ENCODE results near the gene THEM5. TPM values are rescaled to one million over a fixed set of nuclear protein-coding genes. Genes with fewer than 3 reads are reported as not detected.

THEM5 gene
- total RNA-seq, 2 experiments from 2014 or later: not detected

DNA sequence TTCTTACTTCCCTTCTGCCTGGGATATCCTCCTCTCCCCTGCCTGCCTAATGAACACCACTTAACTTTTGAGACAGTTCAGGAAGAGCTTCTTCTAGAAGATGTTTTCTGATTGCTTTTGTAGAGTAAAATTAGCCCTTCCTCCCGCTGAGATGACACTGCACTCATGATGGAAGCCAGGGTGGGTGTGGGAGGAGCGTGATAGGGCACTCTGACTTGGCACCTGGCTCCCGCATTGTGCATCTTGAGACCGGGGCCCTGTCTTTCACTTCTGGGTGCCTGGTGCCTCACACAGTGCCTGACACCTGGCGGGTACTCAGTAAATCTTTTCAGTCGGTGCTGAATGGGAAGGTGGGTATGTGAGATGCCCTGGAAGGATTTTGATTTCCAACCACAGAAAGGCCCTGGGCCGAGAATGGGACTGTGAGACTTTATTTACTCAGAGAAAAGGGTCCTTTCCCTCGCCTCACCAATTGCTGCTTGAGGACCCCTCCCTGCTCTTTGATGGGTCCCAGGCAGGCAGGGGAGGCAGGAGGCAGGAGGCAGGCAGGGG lies 6.8 kb downstream of the THEM5 start:
- H3K4me3 Mint-ChIP-seq: no peak overlapping the region
- no peak for ATAC-seq
- H3K27ac Mint-ChIP-seq: peak overlapping the region; percentile 61
- peaks cover 39% of the 10 kb centered on the region for H3K4me1 Mint-ChIP-seq
- H3K9me3 Mint-ChIP-seq (ENCODE audit: low read depth): no peaks in the 10 kb centered on the region
- peak; percentile 42 for DNase-seq
- CTCF ChIA-PET: interaction anchor here (0.8 to 1.2 kb wide), 4 partner anchors 16 to 155 kb away, joined by 3 to 6 read pairs (median 4); no protein-coding TSS in a partner anchor
- H3K36me3 Mint-ChIP-seq: peaks cover 5% of the 10 kb centered on the region
- no peaks in the 10 kb centered on the region for H3K27me3 Mint-ChIP-seq

DNA sequence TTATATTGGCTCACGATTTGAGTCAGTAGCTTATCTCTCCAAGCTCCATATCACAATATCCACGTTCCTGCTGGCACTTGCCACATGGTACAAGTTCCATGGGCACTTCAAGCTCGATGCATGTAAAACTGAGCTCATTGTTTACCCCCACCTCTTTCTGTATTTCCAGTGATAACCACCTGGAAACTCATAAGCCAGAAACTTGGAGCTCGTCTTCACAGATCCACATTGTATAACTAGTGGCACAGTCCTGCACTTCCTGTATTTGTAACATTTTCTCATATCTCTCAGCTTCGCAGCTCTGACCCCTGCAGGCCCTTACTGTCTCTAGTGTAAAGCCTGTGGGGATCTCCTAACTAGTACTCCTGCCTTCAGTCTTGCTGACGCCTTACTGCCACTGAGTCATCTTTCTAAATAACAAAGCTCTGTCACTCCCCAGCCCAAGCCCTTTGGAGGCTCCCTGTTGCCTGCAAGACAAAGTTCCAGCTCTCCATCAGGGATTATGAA lies 7.4 kb downstream of the THEM5 start:
- peaks cover 39% of the 10 kb centered on the region for H3K4me1 Mint-ChIP-seq
- no peak overlapping the region for H3K4me3 Mint-ChIP-seq
- no peaks in the 10 kb centered on the region for H3K9me3 Mint-ChIP-seq (ENCODE audit: low read depth)
- ATAC-seq: peak; percentile 62
- CTCF ChIA-PET: interaction anchor here (0.7 to 1.2 kb wide), 6 partner anchors 10 to 155 kb away, joined by 3 to 6 read pairs (median 3); partner anchors contain the start of gene THEM4
- no peaks in the 10 kb centered on the region for H3K27me3 Mint-ChIP-seq
- DNase-seq: no peak
- peak overlapping the region; percentile 61 for H3K27ac Mint-ChIP-seq
- H3K36me3 Mint-ChIP-seq: peaks cover 5% of the 10 kb centered on the region

DNA sequence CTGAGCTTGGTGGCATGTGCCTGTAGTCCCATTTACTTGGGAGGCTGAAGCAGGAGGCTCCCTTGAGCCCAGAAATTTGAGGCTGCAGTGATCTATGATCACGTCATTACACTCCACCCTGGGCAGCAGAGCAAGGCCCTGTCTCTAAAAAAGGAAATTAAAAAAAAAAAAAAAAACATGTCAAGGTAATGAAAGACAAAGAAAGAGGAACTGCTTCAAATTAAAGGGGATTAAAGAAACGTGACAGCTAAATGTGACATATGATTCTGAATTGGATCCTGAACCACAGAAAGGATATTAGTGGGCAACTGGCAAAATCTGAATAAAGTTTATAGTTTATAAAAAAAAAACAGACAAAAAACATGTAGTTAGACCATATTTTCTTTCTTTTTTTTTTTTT lies 10.1 kb downstream of the THEM5 start:
- CTCF ChIA-PET: interaction anchor here (0.8 to 1.2 kb wide), 2 partner anchors 37 to 158 kb away, joined by 3 read pairs; no protein-coding TSS in a partner anchor
- peaks cover 38% of the 10 kb centered on the region for H3K4me1 Mint-ChIP-seq
- H3K9me3 Mint-ChIP-seq (ENCODE audit: low read depth): no peaks in the 10 kb centered on the region

DNA sequence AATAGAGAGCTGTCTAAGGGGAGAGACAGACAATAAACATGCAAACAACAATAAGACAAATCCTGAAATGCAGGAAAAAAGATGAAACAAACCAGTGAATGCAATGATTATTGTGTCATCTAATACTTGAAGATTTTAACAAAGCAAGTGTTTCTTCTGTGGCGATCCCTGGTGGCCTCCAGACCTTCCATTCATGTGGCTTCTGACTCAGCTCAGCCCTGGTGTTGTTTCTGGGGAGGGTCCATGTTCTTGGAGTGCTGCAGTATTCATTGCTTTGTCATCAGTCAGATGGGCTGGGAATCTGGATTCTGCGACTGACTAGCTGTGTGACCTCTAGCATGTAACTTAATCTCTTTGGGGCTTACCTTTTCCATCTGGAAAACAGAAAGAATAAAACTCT lies 12.4 kb downstream of the THEM5 start:
- no peaks in the 10 kb centered on the region for H3K9me3 Mint-ChIP-seq (ENCODE audit: low read depth)
- CTCF ChIA-PET: interaction anchor here (0.7 to 1.8 kb wide), 4 partner anchors 8 to 247 kb away, joined by 3 to 8 read pairs (median 5); partner anchors contain the start of gene MRPL9
- no peak for DNase-seq
- peaks cover 4% of the 10 kb centered on the region for H3K36me3 Mint-ChIP-seq
- no peak overlapping the region for H3K27ac Mint-ChIP-seq
- H3K4me3 Mint-ChIP-seq: no peak overlapping the region
- no peak for ATAC-seq
- peaks cover 38% of the 10 kb centered on the region for H3K4me1 Mint-ChIP-seq
- peaks cover 2% of the 10 kb centered on the region for H3K27me3 Mint-ChIP-seq

More for the DNA sequence above, 10.1 kb downstream of the THEM5 start:
- no peaks in the 10 kb centered on the region for H3K27me3 Mint-ChIP-seq
- ATAC-seq (no peak), DNase-seq (no peak)
- peaks cover 4% of the 10 kb centered on the region for H3K36me3 Mint-ChIP-seq
- H3K27ac Mint-ChIP-seq: no peak overlapping the region
- H3K4me3 Mint-ChIP-seq: no peak overlapping the region

DNA sequence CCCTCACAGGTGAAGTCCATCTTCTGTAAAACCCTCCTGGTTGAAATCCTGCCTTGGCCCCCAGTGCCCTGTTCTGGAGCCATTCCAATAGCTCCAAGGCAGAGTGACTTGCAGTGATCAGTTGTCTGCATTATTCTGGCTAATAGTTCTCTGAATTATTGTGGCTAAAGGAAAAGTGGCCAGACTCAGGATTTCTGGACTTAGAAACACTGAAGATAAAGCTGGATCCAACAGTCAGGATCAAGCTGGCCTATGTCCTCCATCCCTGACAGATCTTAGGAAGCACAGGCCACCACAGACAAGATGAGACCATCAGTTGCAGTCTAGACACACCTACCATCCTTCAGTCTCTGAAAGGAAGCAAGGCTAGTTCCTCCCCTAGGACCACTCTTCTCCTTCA lies 13.1 kb downstream of the THEM5 start:
- H3K27ac Mint-ChIP-seq: peak overlapping the region; percentile 71
- H3K4me1 Mint-ChIP-seq: peaks cover 35% of the 10 kb centered on the region
- H3K4me3 Mint-ChIP-seq: peak overlapping the region; percentile 79

DNA sequence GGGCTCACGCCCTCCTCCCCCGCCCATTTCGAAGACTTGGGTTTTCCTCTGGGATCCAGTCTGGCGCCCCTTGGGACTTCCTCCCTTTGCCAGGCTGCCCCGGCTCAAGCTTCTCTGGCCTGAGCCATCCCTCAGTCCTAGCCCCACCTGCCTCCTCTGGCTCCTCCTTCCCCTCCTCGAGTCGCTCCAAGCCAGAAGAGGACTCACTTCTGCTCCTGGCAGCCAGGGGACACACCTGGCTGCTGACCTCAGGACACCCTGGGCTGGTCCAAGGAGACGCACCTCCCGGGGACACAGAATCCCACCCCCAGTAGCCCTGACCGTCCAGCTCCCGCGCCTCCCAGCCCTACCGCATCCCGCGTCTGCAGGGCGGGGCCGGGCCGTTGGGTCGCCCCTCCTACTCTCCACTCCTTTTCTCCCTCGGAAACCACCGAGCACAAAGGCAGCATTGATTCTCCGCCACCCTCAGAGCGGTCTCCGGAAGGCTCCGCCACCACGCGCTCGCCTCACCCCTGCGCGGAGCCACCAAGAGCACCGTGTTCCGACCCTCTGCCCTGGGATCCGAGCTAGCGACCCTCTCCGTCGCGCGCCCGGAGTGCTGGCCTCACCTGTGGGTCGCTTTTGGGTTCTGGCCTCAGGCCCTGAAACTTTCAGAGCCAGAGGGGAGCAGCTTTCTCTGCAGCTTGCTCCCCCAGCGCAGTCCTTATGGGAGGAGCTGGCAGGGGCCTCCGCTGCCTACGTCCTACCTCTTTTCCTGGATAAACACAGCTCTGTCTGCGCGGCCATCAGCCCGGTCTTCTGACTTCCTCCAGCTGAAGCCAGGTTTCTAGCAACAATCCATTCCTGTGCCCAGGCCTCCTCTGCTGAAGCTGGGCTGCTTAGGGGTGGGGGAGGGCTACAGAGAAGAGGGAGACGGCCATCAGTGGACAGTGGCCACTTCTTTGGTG lies 13.8 kb downstream of the THEM5 start, which contains the start of gene C2CD4D:
Gene C2CD4D (minus strand): TSS at position 364 of the 947 bp plus-strand sequence. CDS start 831 bp downstream, outside the sequence.
- H3K9me3 Mint-ChIP-seq (ENCODE audit: low read depth): no peaks in the 10 kb centered on the region
- CTCF ChIA-PET: interaction anchor here (0.6 to 1.8 kb wide), 10 partner anchors 9 to 307 kb away, joined by 3 to 8 read pairs (median 3); partner anchors contain the start of genes MRPL9 and TDRKH
- H3K27me3 Mint-ChIP-seq: peaks cover 2% of the 10 kb centered on the region
- DNase-seq: peak; percentile 80
- H3K4me1 Mint-ChIP-seq: peaks cover 34% of the 10 kb centered on the region
- peaks cover 1% of the 10 kb centered on the region for H3K36me3 Mint-ChIP-seq
- H3K4me3 Mint-ChIP-seq: peak within 1 kb of the TSS; percentile 79
- ATAC-seq: peak; percentile 76
- peak within 1 kb of the TSS; percentile 71 for H3K27ac Mint-ChIP-seq

More for the DNA sequence above, 13.1 kb downstream of the THEM5 start:
- DNase-seq (no peak), ATAC-seq (no peak)
- Mint-ChIP-seq H3K27me3 (peaks cover 2% of the 10 kb centered on the region), H3K9me3 (ENCODE audit: low read depth) (no peaks in the 10 kb centered on the region), H3K36me3 (peaks cover 1% of the 10 kb centered on the region)
- CTCF ChIA-PET: interaction anchor here (0.6 to 1.8 kb wide), 8 partner anchors 8 to 308 kb away, joined by 3 to 8 read pairs (median 3); partner anchors contain the start of gene MRPL9

DNA sequence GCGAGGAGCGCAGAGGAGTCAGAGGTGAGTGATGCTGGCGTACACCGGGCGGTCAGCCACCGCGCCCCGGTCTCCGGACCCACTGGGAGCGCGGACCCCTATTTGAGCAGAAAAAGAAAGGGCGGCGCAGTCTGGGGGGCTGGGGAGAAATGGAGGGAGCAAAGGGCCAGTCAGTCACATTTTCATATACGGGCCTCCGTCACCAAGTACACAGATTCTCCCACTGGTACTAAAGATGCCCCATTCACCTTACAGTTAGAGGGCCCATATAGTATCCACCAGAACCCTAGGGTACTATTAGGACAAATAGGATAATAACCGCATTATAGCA lies 14.5 kb downstream of the THEM5 start:
- H3K4me1 Mint-ChIP-seq: peaks cover 40% of the 10 kb centered on the region
- no peaks in the 10 kb centered on the region for H3K9me3 Mint-ChIP-seq (ENCODE audit: low read depth)
- peak overlapping the region; percentile 71 for H3K27ac Mint-ChIP-seq
- CTCF ChIA-PET: interaction anchor here (0.8 to 1.2 kb wide), 3 partner anchors 9 to 121 kb away, joined by 3 read pairs; partner anchors contain the start of gene TDRKH
- DNase-seq: no peak
- peaks cover 2% of the 10 kb centered on the region for H3K27me3 Mint-ChIP-seq
- peaks cover 1% of the 10 kb centered on the region for H3K36me3 Mint-ChIP-seq
- H3K4me3 Mint-ChIP-seq: peak overlapping the region; percentile 79
- no peak for ATAC-seq

DNA sequence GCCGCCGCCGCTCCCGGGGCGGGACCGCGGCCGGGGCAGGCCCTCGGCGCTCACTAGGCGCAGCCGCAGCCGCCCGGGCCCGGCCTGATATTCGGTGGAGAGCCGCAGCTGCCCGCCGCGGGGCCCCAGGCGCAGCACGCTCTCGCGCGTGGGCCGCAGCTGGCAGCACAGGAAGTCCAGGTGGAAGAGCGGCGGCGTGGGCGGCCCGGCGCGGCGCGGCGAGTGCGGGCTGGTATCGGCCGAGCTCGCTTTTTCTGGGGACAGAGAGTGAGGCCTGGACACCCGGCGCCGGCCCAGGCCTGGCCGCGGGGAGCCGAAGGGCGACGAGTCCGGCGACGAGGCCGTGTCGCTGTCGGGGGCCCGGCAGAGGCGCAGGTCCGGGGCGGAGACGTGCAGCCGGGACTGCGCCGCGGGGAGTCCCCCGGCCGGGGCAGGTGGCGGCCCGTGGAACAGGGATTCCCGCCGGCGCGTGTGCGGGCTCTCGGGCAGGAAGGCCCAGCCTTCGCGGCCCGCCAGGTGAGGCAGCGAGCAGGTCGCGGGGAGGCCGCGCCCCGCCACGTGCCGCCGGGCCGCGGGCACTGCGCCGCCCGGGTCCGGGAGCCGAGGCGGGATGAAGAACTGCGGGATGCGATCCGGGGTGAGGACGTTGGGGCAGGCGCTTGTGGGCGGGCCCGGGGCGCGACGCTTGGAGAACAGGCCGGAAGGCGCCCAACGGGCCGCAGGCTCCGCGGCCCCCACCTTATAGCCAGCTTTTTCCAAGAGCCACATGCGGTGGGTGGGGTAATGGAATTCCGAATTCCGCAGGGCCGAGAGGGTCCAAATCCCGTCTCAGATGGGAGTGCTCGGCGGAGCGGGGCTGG lies 15.1 kb downstream of the THEM5 start:
- Mint-ChIP-seq H3K27me3 (peaks cover 2% of the 10 kb centered on the region), H3K27ac (peak overlapping the region; percentile 71)

DNA sequence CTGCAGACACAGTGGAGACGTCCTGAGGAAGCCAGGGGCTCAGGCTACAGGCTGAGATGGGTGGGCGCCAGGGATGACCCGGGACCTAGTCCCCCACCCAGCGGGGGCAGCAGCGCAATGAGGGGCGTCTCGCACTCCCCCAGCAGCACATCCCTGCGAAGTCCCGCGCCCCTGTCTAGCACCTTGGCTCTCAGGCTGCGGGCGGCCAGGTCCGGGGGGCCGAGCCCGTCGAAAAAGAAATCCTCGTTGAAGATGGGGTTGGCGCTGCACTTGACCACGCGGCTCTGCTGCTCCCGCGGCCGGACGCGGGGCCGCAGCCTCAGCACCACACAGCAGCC lies 15.7 kb downstream of the THEM5 start:
- ATAC-seq (no peak), DNase-seq (no peak)
- H3K27ac Mint-ChIP-seq: peak overlapping the region; percentile 89
- peaks cover 1% of the 10 kb centered on the region for H3K36me3 Mint-ChIP-seq
- peak overlapping the region; percentile 68 for H3K4me3 Mint-ChIP-seq
- H3K4me1 Mint-ChIP-seq: peaks cover 51% of the 10 kb centered on the region
- CTCF ChIA-PET: interaction anchor here (2.7 kb wide), 1 partner anchor 15 kb away, joined by 6 read pairs; no protein-coding TSS in a partner anchor
- H3K9me3 Mint-ChIP-seq (ENCODE audit: low read depth): no peaks in the 10 kb centered on the region
- H3K27me3 Mint-ChIP-seq: peaks cover 2% of the 10 kb centered on the region

More for the DNA sequence above, 15.1 kb downstream of the THEM5 start:
- ATAC-seq: peak; percentile 17
- CTCF ChIA-PET: interaction anchor here (1.2 to 2.7 kb wide), 2 partner anchors 8 to 16 kb away, joined by 3 to 6 read pairs; no protein-coding TSS in a partner anchor
- DNase-seq: no peak
- peaks cover 1% of the 10 kb centered on the region for H3K36me3 Mint-ChIP-seq
- peak overlapping the region; percentile 79 for H3K4me3 Mint-ChIP-seq
- H3K9me3 Mint-ChIP-seq (ENCODE audit: low read depth): no peaks in the 10 kb centered on the region
- H3K4me1 Mint-ChIP-seq: peaks cover 46% of the 10 kb centered on the region

DNA sequence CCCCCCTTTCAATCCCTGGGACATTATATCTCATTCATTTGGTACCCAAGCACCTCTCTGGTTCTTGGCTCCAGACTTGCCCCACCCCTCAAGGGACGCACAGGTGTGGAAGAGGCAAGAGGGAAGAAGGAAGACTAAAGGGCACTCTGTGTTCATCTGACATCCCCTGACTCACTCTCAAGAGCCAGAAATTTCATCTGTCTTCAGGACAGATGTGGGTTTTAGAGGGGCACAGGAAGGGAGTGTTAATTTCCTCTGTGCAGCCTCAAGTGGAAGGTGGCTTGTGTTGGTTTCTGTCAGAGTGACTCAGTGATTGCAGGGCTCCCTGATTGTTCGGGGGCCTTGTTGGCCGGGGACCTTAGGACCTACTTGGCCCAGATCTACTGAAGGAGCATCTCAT lies 16.3 kb downstream of the THEM5 start:
- peak; percentile 62 for DNase-seq
- Mint-ChIP-seq H3K36me3 (peaks cover 1% of the 10 kb centered on the region), H3K9me3 (ENCODE audit: low read depth) (no peaks in the 10 kb centered on the region), H3K27me3 (peaks cover 2% of the 10 kb centered on the region), H3K27ac (peak overlapping the region; percentile 89), H3K4me1 (peaks cover 54% of the 10 kb centered on the region), H3K4me3 (peak overlapping the region; percentile 68)
- ATAC-seq: peak; percentile 17
- CTCF ChIA-PET: interaction anchor here (0.6 to 3.4 kb wide), 26 partner anchors 9 to 536 kb away, joined by 3 to 25 read pairs (median 4); partner anchors contain the start of genes CELF3, MRPL9, RFX5 and TDRKH

DNA sequence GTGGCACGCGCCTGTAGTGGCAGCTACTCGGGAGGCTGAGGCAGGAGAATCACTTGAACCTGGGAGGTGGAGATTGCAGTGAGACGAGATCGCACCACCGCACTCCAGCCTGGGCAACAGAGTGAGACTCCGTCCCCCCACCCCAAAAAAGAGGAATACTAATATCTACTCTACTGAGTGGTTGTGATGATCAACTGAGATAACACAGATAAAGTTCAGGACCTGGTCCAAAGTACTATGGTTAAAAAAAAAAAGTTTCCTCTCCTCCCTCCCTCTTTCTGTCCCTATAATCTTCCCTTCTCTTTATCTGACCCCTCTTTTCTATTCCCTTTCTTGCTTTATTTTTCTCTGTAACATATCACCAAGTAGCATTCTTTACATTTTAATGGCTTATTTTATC lies 17.9 kb downstream of the THEM5 start:
- H3K4me1 Mint-ChIP-seq: peaks cover 64% of the 10 kb centered on the region

DNA sequence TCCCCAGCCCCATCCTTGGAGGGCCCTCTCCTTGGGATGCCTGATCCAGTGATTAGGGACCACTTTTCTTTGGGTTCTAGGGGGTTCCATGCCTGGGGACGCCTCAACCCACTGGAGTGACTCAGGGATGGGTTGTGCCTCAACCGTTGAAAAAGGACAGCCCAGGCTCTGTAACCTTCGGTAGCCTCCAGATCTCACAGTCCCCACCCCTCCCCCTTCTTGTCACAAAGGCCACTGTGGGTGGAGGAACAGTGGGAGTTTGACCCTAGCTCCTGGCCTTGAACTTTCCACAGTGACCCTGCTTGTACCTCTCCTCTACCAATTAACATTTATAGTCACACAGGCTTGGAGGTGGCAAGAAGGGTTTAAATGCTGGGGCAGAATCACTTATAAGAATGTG lies 19.3 kb downstream of the THEM5 start:
- H3K9me3 Mint-ChIP-seq (ENCODE audit: low read depth): no peaks in the 10 kb centered on the region

More for the DNA sequence above, 17.9 kb downstream of the THEM5 start:
- no peak for ATAC-seq
- Mint-ChIP-seq H3K27me3 (peaks cover 2% of the 10 kb centered on the region), H3K27ac (no peak overlapping the region), H3K9me3 (ENCODE audit: low read depth) (no peaks in the 10 kb centered on the region), H3K4me3 (no peak overlapping the region), H3K36me3 (no peaks in the 10 kb centered on the region)
- no peak for DNase-seq
- CTCF ChIA-PET: interaction anchor here (0.7 to 3.4 kb wide), 19 partner anchors 10 to 324 kb away, joined by 3 to 25 read pairs (median 4); partner anchors contain the start of genes CELF3, CGN, MRPL9 and TDRKH

More for the DNA sequence above, 19.3 kb downstream of the THEM5 start:
- H3K27me3 Mint-ChIP-seq: peaks cover 2% of the 10 kb centered on the region
- H3K4me1 Mint-ChIP-seq: peaks cover 66% of the 10 kb centered on the region
- ATAC-seq (no peak), DNase-seq (no peak)
- no peaks in the 10 kb centered on the region for H3K36me3 Mint-ChIP-seq
- H3K4me3 Mint-ChIP-seq: no peak overlapping the region
- H3K27ac Mint-ChIP-seq: no peak overlapping the region
- CTCF ChIA-PET: interaction anchor here (0.9 to 3.4 kb wide), 8 partner anchors 8 to 240 kb away, joined by 3 to 25 read pairs (median 4); partner anchors contain the start of gene MRPL9

Data from activated CD8-positive, alpha-beta memory T cell treated with anti-CD3 and anti-CD28 coated beads, Interleukin-2, amount 10 ng/mL, durations not matched to agents 7 days and 5 days (primary cell).